ENCODE data around the gene C16orf87. TPM values are rescaled to one million over a fixed set of nuclear protein-coding genes. Genes with fewer than 3 reads are reported as not detected.

C16orf87 gene
- total RNA-seq, 1 donor from 2014 or later: 28.6 TPM

- Mint-ChIP-seq H3K9me3 (peaks cover 10% of the 10 kb centered on the region), H3K27ac (no peak overlapping the region), H3K27me3 (ENCODE audit: low read depth) (no peaks in the 10 kb centered on the region), H3K4me3 (no peak overlapping the region), H3K4me1 (no peaks in the 10 kb centered on the region), H3K36me3 (peaks cover 5% of the 10 kb centered on the region)
- no peak for DNase-seq (ENCODE audit: low spot score in 2 of 2, unreplicated experiment in 2 of 2)
- no peak for TF ChIP-seq CTCF (IDR thresholded peaks at IDR 0.05; ENCODE audit: unreplicated experiment)
These were observed 9.0 kb upstream of the C16orf87 start for GRCh38 chr16:46839986-46840443.

DNA sequence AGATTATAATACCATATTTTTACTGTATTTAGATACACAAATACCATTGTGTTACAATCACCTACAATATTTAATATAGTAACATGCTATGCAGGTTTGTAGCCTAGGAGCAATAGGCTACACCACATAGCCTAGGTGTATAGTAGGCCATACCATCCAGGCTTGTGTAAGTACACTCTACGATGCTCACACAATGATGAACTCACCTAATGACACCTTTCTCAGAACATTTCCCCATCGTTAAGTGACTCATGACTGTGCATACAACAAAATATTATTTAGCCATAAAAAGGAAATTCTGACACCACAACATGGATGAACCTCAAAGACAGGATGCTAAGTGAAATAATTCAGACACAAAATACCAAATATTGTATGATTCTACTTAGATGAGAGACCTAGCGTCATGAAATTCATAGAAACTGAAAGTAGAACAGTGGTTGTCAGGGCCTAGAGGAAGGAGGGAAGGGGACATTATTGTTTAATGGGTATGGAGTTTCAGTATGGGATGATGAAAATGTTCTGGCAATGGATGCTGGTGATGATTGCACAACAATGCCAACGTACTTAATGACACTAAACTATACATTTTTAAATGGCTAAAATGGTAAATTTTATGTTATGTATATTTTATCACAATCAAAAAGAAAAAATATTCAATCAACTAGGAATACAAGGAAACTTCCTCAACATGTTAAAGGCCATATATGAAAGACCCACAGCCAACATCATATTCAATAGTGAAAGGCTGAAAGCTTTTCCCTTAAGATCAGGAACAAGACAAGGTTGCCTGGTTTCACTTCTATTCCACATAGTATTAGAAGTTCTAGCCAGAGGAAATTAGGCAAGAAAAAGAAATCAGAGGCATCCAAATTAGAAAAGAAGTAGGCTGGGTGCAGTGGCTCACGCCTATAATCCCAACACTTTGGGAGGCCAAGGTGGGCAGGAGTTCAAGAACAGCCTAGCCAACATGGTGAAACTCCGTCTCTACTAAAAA lies 5.9 kb upstream of the C16orf87 start:
- H3K36me3 Mint-ChIP-seq: peaks cover under 1% of the 10 kb centered on the region
- H3K9me3 Mint-ChIP-seq: peaks cover under 1% of the 10 kb centered on the region
- H3K4me3 Mint-ChIP-seq: no peak overlapping the region
- no peaks in the 10 kb centered on the region for H3K4me1 Mint-ChIP-seq
- DNase-seq (ENCODE audit: low spot score in 2 of 2, unreplicated experiment in 2 of 2): no peak
- no peaks in the 10 kb centered on the region for H3K27me3 Mint-ChIP-seq (ENCODE audit: low read depth)
- TF ChIP-seq CTCF (IDR thresholded peaks at IDR 0.05; ENCODE audit: unreplicated experiment): no peak
- no peak overlapping the region for H3K27ac Mint-ChIP-seq

DNA sequence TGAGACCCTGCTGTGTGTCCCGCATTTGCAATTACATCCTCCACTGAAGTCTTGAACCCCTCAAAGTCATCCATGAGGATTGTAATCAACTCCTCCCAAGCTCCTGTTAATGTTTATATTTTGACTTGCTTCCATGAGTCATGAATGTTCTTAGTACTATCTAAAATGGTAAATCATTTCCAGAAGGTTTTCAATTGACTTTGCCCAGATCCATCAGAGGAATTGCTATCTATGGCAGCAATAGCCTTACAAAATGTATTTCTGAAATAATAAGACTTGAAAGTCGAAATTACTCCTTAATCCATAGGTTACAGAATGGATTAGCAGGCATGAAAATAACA lies 2.5 kb upstream of the C16orf87 start:
- peaks cover 11% of the 10 kb centered on the region for H3K4me1 Mint-ChIP-seq
- no peak for TF ChIP-seq CTCF (IDR thresholded peaks at IDR 0.05; ENCODE audit: unreplicated experiment)
- H3K27me3 Mint-ChIP-seq (ENCODE audit: low read depth): no peaks in the 10 kb centered on the region
- no peaks in the 10 kb centered on the region for H3K9me3 Mint-ChIP-seq
- DNase-seq (ENCODE audit: low spot score in 2 of 2, unreplicated experiment in 2 of 2): no peak
- H3K36me3 Mint-ChIP-seq: no peaks in the 10 kb centered on the region
- H3K4me3 Mint-ChIP-seq: no peak overlapping the region
- no peak overlapping the region for H3K27ac Mint-ChIP-seq

DNA sequence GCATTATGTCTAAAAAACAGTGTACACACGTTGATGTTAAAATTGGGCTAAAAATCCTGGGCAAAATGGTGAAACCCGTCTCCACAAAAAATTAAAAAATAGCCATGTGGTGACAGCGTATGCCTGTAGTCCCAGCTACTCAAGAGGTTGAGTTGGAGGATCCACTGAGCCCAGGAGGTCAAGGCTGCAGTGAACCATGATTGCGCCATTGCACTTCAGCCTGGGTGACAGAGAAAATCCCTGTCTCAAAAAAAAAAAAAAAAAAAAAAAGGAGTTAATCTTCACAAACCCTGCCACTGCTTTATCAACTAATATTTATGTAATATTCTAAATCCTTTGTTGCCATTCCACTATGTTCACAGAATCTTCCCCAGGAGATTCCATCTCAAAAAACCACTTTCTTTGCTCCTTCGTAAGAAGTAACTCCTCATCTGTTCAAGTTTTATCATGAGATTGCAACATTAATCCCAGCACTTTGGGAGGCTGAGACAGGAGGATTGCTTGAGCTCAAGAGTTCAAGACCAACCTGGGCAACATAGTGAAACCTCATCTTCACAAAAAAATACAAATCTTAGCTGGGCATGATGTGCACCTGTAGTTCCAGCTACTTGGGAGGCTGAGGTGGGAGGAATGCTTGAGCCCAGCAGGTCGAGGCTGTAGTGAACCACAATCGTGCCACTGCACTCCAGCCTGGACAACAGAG lies 1.9 kb upstream of the C16orf87 start:
- Mint-ChIP-seq H3K4me3 (no peak overlapping the region), H3K27ac (no peak overlapping the region), H3K4me1 (peaks cover 16% of the 10 kb centered on the region), H3K36me3 (no peaks in the 10 kb centered on the region), H3K27me3 (ENCODE audit: low read depth) (no peaks in the 10 kb centered on the region), H3K9me3 (no peaks in the 10 kb centered on the region)
- no peak for TF ChIP-seq CTCF (IDR thresholded peaks at IDR 0.05; ENCODE audit: unreplicated experiment)
- DNase-seq (ENCODE audit: low spot score in 2 of 2, unreplicated experiment in 2 of 2): no peak

- no peaks in the 10 kb centered on the region for H3K27me3 Mint-ChIP-seq (ENCODE audit: low read depth)
These were observed 521 bp downstream of the C16orf87 start for GRCh38 chr16:46830417-46830901.

More at GRCh38 chr16:46830417-46830901, 521 bp downstream of the C16orf87 start:
- Mint-ChIP-seq H3K27ac (peak overlapping the region; percentile 98), H3K36me3 (no peaks in the 10 kb centered on the region), H3K9me3 (no peaks in the 10 kb centered on the region), H3K4me1 (peaks cover 31% of the 10 kb centered on the region), H3K4me3 (peak overlapping the region; percentile 97)
- no peak for DNase-seq (ENCODE audit: low spot score in 2 of 2, unreplicated experiment in 2 of 2)
- TF ChIP-seq CTCF (IDR thresholded peaks at IDR 0.05; ENCODE audit: unreplicated experiment): no peak
